ENCODE data around the gene CPLX3.

The CPLX3 gene

DNA sequence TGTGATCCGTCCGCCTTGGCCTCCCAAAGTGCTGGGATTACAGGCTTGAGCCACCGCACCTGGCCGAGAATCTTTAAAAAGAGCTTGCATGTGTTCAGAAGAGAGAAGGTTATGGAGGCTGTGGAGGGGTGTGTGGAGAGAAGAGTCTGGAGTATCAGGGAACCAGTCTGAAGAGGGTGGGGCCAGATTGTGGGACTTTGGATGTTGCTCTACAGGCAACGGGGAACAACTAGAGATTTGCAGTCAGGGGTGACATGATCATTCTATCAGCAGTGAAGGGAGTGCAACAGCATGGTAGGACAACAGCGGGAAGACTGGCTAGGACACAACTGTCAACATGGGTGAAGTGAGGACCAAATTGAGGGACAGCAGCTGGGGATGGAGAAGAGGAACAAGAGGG lies 37.9 kb downstream of the CPLX3 start:
- DNase-seq (ENCODE audit: low read depth) = no peak
- TF ChIP-seq, protein P1, sequence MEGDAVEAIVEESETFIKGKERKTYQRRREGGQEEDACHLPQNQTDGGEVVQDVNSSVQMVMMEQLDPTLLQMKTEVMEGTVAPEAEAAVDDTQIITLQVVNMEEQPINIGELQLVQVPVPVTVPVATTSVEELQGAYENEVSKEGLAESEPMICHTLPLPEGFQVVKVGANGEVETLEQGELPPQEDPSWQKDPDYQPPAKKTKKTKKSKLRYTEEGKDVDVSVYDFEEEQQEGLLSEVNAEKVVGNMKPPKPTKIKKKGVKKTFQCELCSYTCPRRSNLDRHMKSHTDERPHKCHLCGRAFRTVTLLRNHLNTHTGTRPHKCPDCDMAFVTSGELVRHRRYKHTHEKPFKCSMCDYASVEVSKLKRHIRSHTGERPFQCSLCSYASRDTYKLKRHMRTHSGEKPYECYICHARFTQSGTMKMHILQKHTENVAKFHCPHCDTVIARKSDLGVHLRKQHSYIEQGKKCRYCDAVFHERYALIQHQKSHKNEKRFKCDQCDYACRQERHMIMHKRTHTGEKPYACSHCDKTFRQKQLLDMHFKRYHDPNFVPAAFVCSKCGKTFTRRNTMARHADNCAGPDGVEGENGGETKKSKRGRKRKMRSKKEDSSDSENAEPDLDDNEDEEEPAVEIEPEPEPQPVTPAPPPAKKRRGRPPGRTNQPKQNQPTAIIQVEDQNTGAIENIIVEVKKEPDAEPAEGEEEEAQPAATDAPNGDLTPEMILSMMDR (conservative IDR thresholded peaks at IDR 0.05; ENCODE audit: low read depth, low read length) = no peak
- H3K4me3 ChIP-seq (ENCODE audit: low read depth, low read length) = no peak overlapping the region

DNA sequence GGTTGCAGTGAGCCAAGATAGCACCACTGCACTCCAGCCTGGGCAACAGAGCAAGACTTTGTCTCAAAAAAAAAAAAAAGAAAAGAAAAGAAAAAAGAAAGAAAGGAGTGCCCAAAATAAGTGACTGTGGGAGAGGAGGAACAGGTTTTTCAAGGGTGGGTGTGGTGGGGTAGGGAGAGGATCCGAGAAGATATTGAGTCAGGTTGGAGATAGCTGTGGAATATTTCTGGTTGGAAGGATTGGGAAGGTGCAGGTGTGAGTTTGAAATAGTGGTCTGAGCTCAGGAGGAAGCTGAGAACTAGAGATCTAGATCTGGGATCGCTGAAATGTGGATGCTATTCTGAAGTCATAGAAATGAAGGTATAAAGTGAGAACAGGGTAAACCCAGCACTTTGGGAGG lies 38.9 kb downstream of the CPLX3 start:
- no peak for DNase-seq (ENCODE audit: low read depth)
- TF ChIP-seq, protein P1 (conservative IDR thresholded peaks at IDR 0.05; ENCODE audit: low read depth, low read length) = no peak

DNA sequence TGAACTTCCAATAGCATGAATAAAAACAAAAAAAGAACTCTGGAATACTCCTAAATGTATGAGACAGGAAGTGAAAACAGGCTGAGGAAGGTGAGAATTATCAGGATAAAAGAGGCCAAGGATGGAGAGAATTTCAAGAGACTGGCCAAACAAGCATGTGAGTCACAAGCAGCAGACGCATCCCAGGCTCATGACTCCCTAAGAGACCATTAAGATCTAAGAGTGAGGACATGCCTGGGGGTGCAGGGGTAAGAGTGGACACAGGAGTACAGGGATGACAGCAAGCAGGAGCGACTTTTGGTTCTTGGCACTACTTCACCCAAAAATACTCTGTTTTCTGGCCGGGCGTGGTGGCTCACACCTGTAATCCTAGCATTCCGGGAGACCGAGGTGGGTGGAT lies 39.7 kb downstream of the CPLX3 start:
- peak; percentile 63 for DNase-seq (ENCODE audit: low read depth)
- H3K4me3 ChIP-seq (ENCODE audit: low read depth, low read length) = no peak overlapping the region
- TF ChIP-seq, protein P1 (conservative IDR thresholded peaks at IDR 0.05; ENCODE audit: low read depth, low read length) = no peak

More for the DNA sequence above, 38.9 kb downstream of the CPLX3 start:
- H3K4me3 ChIP-seq (ENCODE audit: low read depth, low read length) = no peak overlapping the region

DNA sequence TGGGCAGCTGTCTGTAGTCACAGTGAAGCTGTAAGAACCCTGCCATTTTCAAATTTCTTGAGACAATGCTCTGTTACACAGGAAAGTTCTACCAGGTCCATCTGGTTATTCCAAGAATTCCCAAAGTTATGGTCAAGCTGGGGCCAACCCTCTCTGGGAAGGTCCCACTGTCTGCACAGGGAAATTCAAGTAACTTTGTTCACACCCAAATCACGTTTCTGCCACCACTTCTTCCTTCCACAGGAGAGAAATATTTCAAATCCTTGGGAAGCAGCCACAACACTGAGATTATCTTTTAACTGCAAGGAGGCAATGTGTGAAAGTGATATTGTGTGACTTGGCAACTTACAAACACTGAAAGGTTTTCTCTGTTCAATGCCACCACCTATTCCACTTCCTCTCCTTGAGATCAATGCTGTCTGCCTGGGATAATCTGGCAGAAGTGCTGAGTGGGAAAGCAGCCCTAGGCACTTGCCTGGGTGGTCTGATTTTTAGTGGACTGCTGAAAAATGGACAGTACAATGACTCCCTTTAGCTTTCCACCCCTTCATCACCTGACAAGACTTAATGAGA lies 41.1 kb downstream of the CPLX3 start:
- no peak overlapping the region for H3K4me3 ChIP-seq (ENCODE audit: low read depth, low read length)

DNA sequence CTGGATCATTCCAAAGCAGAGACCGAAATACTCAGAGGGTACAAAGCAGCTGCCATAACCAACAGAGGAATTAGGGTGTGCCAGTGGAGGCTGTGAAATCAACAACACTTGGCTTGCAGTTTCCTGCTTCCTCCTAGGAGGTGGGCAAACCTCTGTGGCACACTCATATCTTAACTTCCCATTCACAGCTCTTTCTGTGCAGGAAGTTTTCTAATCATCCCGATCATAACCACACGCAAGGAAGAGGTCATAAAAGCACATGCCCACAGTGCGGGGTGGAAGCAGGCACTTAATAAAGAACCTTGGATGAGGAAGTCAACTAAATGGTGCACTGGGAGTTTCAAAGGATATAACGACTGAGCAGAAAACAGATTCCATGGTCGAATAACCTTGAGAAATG lies 41.6 kb downstream of the CPLX3 start:
- no peak for DNase-seq (ENCODE audit: low read depth)

More for the DNA sequence above, 41.1 kb downstream of the CPLX3 start:
- TF ChIP-seq, protein P1 (conservative IDR thresholded peaks at IDR 0.05; ENCODE audit: low read depth, low read length) = no peak
- DNase-seq (ENCODE audit: low read depth) = no peak

DNA sequence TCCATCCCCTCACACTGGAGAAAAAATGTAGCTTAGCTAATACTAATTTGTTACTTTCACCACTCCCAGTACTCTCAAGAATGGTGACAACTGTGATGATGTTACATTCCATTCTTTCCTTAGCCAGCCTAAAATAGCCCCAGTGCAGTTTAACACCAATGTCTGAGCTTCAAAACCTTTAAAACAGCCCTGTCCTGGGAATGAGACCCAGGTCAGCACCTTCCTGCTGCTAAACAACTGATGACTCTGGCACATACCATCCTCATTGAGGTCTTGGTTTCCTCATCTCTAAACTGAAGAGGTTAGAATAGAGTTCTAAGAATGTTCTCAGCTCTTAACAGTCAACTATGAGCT lies 42.9 kb downstream of the CPLX3 start:
- peak; percentile 23 for DNase-seq (ENCODE audit: low read depth)
- TF ChIP-seq, protein P1 (conservative IDR thresholded peaks at IDR 0.05; ENCODE audit: low read depth, low read length) = no peak
- no peak overlapping the region for H3K4me3 ChIP-seq (ENCODE audit: low read depth, low read length)

More for the DNA sequence above, 41.6 kb downstream of the CPLX3 start:
- TF ChIP-seq, protein P1 (conservative IDR thresholded peaks at IDR 0.05; ENCODE audit: low read depth, low read length) = no peak
- H3K4me3 ChIP-seq (ENCODE audit: low read depth, low read length) = no peak overlapping the region

DNA sequence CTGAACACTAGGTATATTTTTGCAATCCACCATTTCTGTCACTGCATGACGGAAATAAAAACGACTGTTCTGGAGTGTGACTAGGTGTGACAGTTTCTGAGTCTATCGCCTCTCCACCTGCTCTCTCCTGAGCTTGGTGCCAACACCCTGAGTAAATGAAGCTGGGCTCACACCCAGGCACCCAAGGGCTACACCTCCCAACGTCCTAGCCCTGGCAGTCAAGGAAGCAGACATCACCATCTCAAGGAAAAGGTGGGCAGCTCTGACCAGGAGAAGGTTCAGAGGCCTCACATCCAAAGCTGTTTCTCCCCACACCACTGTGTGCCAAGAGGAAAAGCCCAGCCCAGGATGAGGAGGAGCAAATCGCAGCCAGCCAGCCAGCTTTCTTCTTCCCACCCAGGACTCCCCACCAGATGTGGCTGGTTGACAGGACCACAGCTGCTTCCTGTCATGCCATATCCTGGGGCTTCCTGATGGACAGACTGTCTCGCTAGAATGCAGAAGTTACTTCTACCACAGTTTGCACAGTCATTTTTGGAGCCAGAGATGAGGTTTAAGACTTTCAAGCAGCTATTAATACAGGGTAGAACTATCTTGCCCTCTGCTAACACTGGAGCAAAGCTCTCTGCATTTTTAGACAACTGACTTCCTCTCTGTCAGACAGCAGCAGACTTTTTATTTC lies 43.4 kb downstream of the CPLX3 start:
- H3K4me3 ChIP-seq (ENCODE audit: low read depth, low read length) = no peak overlapping the region
- TF ChIP-seq, protein P1 (conservative IDR thresholded peaks at IDR 0.05; ENCODE audit: low read depth, low read length) = no peak

More for the DNA sequence above, 43.4 kb downstream of the CPLX3 start:
- DNase-seq (ENCODE audit: low read depth) = peak; percentile 54

All from choroid plexus epithelial cell (primary cell).